Tibial nerve (tissue), 4 donors: ENCODE data around the gene GKN1.

Experiments
- EP300 ChIP-seq, 2 donors: sonication (generic); formaldehyde crosslinking; IDR thresholded peaks; one replicate each; pipeline ENCODE4 v1.6.1; 2017; ENCODE audit warnings: antibody characterized with exemption in 2 of 2, mild to moderate bottlenecking in 1 of 2
- POLR2A ChIP-seq, 2 donors: fragments of 450-650 bp; IDR thresholded peaks; one replicate each; pipeline ENCODE4 v1.6.1; 2017; ENCODE audit warnings: antibody characterized with exemption in 2 of 2, mild to moderate bottlenecking in 2 of 2, moderate library complexity in 2 of 2
- TF ChIP-seq, protein P1 (sequence below), 5 experiments: fragments of 200-600 bp in 3 of 5; fragments of 450-650 bp in 2 of 5; sonication (generic) in 3 of 5; IDR thresholded peaks; one replicate each; pipeline ENCODE4 v1.5.1; 2016 to 2019; ENCODE audit warnings: antibody characterized with exemption in 5 of 5, mild to moderate bottlenecking in 3 of 5, moderate library complexity in 2 of 5

- no peak for TF ChIP-seq EP300 (IDR thresholded peaks at IDR 0.05)
- TF ChIP-seq, protein P1, sequence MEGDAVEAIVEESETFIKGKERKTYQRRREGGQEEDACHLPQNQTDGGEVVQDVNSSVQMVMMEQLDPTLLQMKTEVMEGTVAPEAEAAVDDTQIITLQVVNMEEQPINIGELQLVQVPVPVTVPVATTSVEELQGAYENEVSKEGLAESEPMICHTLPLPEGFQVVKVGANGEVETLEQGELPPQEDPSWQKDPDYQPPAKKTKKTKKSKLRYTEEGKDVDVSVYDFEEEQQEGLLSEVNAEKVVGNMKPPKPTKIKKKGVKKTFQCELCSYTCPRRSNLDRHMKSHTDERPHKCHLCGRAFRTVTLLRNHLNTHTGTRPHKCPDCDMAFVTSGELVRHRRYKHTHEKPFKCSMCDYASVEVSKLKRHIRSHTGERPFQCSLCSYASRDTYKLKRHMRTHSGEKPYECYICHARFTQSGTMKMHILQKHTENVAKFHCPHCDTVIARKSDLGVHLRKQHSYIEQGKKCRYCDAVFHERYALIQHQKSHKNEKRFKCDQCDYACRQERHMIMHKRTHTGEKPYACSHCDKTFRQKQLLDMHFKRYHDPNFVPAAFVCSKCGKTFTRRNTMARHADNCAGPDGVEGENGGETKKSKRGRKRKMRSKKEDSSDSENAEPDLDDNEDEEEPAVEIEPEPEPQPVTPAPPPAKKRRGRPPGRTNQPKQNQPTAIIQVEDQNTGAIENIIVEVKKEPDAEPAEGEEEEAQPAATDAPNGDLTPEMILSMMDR (IDR thresholded peaks at IDR 0.05): no peak
- no peak for TF ChIP-seq POLR2A (IDR thresholded peaks at IDR 0.05)
Observed at GRCh38 chr2:68936427-68936826, 38.0 kb upstream of the GKN1 start.
